HT-29 (cell line): ENCODE measurements around the gene SGMS1. TPM values are rescaled to one million over a fixed set of nuclear protein-coding genes. Genes with fewer than 3 reads are reported as not detected.
A peak's percentile ranks its signal among the peaks of the same experiment; 100 is the strongest.

Experiments
- DNase-seq: peaks from one replicate; pipeline ENCODE4 v3.0.0-alpha.2; 2015; ENCODE audit warnings: low spot score
- total RNA-seq: library from RNA; depleted of rRNA; stranded (reverse); fragments of >200 nt; shearing (Covaris generic); gene quantifications from 2 replicates; pipeline ENCODE4 v1.2.3, GENCODE V29; 2014

Gene SGMS1
- total RNA-seq, 1 experiment from 2014 or later, result 23.2 TPM

- no peak for DNase-seq
These were observed 13.1 kb upstream of the SGMS1 start for GRCh38 chr10:50636618-50637579.

- DNase-seq, result no peak
These were observed 11.5 kb upstream of the SGMS1 start for GRCh38 chr10:50635286-50635685.

- DNase-seq, result no peak
These were observed 10.7 kb upstream of the SGMS1 start for GRCh38 chr10:50634479-50634878.

GRCh38 chr10:50631052-50631451 is 7.3 kb upstream of the SGMS1 start:
- DNase-seq, result no peak

- no peak for DNase-seq
These were observed 5.9 kb upstream of the SGMS1 start for GRCh38 chr10:50629495-50630122.

- no peak for DNase-seq
These were observed 4.1 kb upstream of the SGMS1 start for GRCh38 chr10:50627896-50628295.

GRCh38 chr10:50627443-50627842 is 3.7 kb upstream of the SGMS1 start:
- no peak for DNase-seq

GRCh38 chr10:50625649-50626132 is 1.9 kb upstream of the SGMS1 start:
- peak; percentile 40 for DNase-seq

- DNase-seq, result peak; percentile 78
These were observed 1.2 kb upstream of the SGMS1 start for GRCh38 chr10:50624866-50625501.

- DNase-seq, result peak; percentile 93
These were observed 683 bp upstream of the SGMS1 start for GRCh38 chr10:50624413-50624865.

GRCh38 chr10:50622706-50623662 is 772 bp downstream of the SGMS1 start:
- no peak for DNase-seq

- DNase-seq, result peak; percentile 86
These were observed 1.6 kb downstream of the SGMS1 start for GRCh38 chr10:50621968-50622705.

GRCh38 chr10:50620899-50621298 is 2.9 kb downstream of the SGMS1 start:
- no peak for DNase-seq

- no peak for DNase-seq
These were observed 3.9 kb downstream of the SGMS1 start for GRCh38 chr10:50619882-50620281.

- no peak for DNase-seq
These were observed 4.6 kb downstream of the SGMS1 start for GRCh38 chr10:50619166-50619565.

GRCh38 chr10:50618624-50619023 is 5.1 kb downstream of the SGMS1 start:
- DNase-seq, result no peak

- DNase-seq, result no peak
These were observed 8.1 kb downstream of the SGMS1 start for GRCh38 chr10:50615658-50616057.

- peak; percentile 70 for DNase-seq
These were observed 9.2 kb downstream of the SGMS1 start for GRCh38 chr10:50614444-50615137.

- DNase-seq, result no peak
These were observed 9.9 kb downstream of the SGMS1 start for GRCh38 chr10:50613726-50614443.
